Kasumi-1 (cell line): Measurements from ENCODE around the gene POC1B.

Experiments
- DNase-seq, 2 experiments: peaks; one replicate each; lab custom pipeline; 2025; lab: John Stamatoyannopoulos, UW

POC1B gene

GRCh38 chr12:89525824-89526770, at the start of gene POC1B:
Gene POC1B, minus strand, starts transcription at chr12:89526047. Its CDS starts 152 bp downstream, at chr12:89525895.
- DNase-seq: peak; percentile 91 to 95

DNA sequence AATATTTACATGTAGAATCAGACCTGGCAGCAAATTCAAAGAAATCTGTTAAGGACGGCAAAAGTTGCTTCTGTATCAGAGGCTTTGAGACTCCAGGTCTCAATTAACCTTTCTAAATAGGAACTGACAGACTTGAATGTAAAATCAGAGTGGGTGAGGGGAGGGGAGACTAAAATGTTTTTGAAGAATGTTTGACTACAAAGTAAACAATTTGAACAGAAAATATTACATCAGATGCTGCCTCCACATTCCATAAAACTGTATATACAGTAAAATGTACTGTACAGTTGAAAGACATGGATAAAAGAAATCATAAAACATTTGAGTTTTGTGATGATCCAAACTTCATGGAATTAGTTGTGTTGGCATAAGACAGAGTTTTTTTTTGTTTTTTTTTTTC, 49.5 kb upstream of the POC1B start:
- DNase-seq: no peak

DNA sequence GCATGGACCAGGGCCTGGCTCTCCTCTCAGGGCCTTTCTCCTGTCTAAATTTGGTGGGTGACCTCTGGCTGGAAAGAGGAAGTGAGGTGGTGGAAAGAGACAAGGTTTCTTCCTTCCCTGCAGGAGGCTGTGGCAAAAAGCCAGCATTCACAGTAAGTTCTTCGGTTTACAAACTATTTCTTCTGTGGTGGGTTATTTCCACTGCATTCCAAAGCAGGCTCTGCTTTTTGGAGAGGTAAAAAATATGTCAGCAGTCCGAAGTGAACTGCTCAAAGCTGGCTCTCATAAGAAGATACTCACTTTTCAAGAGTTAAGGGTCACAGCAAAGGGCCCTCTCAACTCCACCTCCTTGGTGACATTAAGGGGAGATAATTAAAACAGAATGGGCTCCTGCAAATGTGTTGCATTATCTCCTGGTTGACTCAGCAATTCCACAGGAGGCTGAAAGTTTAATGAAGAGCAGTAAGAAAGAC, 48.9 kb upstream of the POC1B start:
- peak; percentile 62 for DNase-seq

DNA sequence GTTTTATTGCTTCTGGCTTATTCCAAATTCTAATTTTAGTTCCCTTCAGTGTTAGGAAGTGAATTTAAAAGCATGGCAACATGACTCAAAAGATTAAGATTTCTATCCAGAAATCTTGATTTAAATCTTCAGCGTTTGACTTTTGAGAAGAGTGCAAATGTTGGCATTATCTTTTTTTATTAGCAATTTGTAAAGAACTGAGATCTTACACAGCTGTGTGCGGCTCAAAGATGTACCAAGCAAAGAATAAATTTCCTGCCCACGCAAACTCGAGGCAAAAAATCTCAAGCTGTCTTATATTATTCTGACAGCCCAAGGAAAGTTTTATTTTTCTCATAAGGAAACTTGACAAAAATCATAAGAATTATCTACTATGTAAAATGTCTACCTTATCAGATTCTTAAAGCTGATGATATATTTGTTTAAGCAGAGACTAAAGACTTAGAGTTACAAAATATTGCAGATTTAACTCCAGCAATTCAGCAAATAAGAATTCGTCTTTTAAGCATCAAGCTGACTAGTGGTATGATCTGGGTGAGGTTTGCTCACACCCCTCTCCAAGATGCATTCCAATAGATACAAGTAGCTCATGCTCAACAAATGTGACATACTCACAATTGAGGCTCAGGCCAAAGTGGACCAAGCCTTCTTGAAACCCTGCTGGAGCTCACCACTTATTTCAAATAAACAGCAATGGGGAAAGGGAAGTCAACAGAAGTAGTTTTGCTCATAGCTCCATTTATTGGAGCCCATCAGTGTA, 47.4 kb upstream of the POC1B start:
- no peak for DNase-seq

- no peak for DNase-seq
Measured at GRCh38 chr12:89571491-89572195, 45.8 kb upstream of the POC1B start.

- DNase-seq: no peak
Measured at GRCh38 chr12:89568484-89568883, 42.6 kb upstream of the POC1B start.

DNA sequence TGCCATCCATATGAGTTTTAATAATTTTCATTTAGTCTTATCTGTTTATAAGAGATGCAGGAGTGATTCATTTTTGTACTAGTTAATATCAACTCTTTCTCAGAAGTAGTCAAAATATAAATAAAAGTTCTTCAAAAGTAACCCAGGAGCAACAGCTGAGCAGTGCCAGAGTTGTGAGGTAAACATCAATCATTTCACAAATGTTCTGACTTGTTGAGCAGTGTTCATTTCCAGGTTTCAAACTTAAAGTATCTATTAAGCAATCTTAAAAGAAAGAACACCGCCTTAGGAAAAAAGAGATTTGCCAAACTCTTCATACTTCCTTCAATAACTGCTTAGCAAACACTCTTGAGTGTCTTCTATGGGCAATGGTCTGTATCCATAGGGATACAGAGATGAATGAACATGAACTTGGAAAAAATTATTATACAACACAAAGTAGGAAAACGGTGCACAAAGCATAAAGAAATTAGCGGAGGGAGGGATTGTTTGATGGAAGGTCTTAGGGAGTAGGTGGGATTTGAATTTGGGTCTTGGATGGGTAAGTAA, 41.9 kb upstream of the POC1B start:
- no peak for DNase-seq

DNA sequence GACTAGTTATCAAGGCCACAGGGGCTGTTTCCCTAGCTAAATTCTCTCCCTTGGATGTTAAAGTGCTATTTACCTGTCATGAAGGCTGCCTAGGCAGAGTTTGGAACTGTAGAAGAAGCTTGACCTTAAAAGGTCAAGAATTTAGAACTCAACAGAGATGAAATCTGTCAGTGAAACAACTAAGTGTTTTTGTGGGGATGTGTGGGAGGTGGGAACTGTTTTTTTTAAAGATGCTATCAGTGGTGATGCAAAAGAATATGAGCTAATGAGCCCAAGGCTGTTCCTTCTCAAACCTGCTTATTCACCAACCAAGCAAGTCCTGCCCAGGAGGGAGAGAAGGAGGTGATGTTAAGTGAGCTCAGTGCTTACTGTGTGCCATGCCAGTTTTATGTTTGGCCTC, 40.8 kb upstream of the POC1B start:
- DNase-seq: no peak

DNA sequence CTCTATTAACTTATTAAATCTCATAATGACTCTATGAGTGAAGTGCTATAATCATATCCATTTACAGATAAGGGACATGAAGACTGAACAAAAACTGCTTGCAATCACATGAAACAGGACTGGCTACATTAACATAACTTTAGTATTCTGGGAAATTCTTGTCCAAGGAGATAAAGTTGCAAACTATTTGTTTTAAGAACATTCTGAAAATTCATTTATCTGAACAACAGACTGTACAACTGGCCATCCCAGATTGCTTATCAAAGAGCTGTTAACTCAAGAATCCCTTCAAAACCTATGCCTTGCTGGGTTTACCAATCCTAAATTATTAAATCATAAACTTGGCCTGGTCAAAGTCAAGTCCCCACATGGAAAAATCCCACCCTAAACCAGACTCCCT, 39.2 kb upstream of the POC1B start:
- DNase-seq: no peak

GRCh38 chr12:89559753-89560152, 33.9 kb upstream of the POC1B start:
- DNase-seq: no peak

DNA sequence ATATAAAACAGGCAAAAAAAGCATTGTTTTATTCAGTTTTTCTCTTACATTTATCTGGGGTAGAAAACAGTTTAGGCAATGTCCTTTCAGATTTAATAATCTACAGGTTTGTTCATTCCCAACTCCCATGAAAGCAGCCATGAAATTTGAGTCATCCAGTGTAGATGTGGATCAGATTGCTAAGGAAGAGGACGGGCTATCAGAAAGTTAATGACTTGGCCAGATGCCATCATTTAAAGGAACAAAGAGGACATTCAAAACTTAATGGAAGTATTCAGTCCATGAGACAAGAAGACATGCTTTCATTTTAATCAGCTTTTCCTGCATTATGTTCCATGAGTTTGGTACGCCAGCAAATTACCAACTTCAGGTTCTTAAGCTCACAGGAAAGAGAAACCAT, 31.1 kb upstream of the POC1B start:
- no peak for DNase-seq

DNA sequence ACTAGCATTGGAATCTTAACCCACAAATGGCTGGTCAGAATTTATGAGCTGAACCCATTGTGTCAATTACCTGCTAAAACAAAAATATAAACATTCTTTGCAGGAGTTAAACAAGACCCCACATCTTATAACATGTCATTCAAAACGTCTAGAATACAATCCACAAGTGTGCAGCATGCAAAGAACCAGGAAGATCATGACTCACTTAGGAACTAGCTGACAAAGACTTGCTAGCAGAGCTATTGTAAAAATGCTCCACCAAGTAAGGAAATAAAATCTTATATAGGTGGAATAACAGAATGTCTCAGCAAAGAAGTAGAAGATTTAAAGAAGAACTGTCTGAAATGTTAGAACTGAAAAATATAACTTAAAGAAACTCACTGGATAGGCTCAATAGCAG, 26.5 kb upstream of the POC1B start:
- DNase-seq: no peak

DNA sequence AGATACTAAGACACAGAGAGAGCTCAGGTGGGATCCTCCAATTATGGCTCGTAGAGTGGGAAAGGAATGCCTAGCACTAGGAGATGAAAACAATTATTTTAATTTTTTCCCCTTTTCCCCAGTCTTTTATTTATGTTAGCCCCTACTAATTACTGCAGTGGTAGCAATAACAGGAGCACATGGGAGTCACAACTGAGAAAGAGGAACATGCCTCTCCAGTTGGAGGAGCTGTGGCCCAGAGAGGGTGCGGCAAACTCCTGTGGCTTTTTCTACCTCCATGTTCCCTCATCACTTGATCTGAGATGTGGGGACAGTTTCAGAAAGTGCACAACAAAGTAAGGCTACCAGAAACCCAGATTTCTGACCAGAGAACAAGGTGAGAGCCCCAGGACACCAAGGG, 25.9 kb upstream of the POC1B start:
- DNase-seq: peak; percentile 31 to 37

GRCh38 chr12:89547101-89547500, 21.3 kb upstream of the POC1B start:
- peak; percentile 8 to 19 for DNase-seq

DNA sequence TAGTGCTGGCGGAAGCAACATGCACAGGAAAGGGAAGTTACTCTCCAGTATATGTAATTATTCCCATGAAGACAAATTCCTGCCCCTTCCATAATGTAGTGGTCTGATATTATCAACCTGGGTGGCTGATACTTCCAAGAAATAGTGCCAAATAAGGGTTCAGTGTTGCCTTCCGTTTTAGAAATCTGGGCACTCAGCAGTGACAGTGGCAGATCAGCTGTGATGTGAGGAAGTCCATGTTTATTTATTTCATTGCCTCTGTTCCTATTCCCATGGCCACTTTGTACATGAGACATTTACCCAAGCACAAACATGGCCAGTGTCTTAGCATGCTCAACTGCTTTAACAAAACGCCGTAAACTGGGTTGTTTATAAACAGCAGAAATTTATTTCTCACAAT, 20.3 kb upstream of the POC1B start:
- no peak for DNase-seq

GRCh38 chr12:89544681-89545184, 18.9 kb upstream of the POC1B start:
- DNase-seq: peak; percentile 68 to 77

- no peak for DNase-seq
Measured at GRCh38 chr12:89544022-89544421, 18.2 kb upstream of the POC1B start.

DNA sequence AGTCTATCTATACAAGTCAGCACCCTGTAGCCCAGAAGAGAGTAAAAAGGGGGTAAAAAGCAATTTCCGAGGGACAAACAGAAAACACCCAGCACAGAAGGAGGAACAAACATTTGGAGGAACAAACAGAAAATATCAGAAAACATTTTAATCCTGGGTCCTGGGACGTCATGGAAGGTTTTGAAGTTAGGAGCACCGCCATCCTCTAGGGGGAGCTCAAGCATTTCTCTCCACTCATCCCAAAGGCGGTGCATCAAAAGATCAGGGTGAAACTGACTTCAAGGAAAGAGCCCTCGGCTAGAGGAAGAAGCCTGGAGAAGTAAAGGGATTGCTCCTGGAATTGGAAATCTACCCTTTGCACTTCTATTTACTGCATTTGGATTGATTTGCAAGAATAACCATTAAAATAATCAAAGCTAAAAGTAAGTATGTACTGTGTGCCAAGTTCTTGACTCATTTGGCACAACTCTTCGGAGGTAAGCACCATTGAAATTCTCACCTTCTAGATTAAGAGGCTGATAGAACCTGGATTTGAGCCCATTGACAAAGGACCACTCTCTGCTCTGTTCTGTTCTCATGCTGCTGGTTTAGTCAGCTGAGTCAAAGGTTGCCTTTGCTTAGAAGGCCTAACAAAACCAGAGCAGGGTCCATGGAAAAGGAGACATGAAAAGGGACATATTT, 17.2 kb upstream of the POC1B start:
- DNase-seq: peak; percentile 84 to 90

DNA sequence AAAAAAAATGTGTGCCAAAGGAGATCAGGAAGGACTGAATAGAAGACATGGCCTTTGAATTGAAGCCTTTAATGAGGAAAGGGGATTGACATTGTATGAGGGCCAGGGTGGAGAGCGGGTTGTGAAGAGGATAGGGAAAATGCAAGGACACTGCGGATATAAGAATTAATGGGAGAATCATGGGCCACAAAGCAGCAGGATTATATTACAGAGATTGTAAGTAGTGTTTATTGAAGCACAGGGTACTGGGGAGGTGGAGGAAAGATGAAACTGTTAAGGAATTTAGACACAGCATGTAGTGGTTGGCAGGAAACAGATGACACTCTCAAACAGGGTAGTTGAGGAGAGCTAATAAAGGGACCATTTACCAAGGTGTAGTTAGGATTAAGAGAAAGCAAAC, 16.4 kb upstream of the POC1B start:
- DNase-seq: no peak

- no peak for DNase-seq
Measured at GRCh38 chr12:89540586-89540985, 14.7 kb upstream of the POC1B start.
